BJ (cell line): ENCODE measurements around the gene PPIA. TPM values are rescaled to one million over a fixed set of nuclear protein-coding genes. Genes with fewer than 3 reads are reported as not detected.

Experiments
- CTCF ChIA-PET: fragments of 350-600 bp; formaldehyde crosslinking; extraction: SDS; loops from one replicate; lab custom pipeline; 2021; ENCODE audit warnings: antibody characterized with exemption, inconsistent platforms; lab: Yijun Ruan, JAX
- POLR2A ChIA-PET: fragments of 300-600 bp; sonication (Branson Sonifier 250); formaldehyde crosslinking; extraction: SDS; loops from one replicate; lab custom pipeline; 2021; ENCODE audit warnings: antibody characterized with exemption; lab: Charles Lee
- DNase-seq: peaks from one replicate; pipeline ENCODE4 v3.0.0-alpha.2; 2011; ENCODE audit warnings: low read depth
- H3K27me3 ChIP-seq: 2 replicates; pipeline ENCODE4 v1.6.0; 2011; ENCODE audit warnings: low read length; ENCODE audit not compliant: control insufficient read depth, insufficient read depth
- H3K36me3 ChIP-seq: 2 replicates; pipeline ENCODE4 v1.5.1; 2011; ENCODE audit warnings: low read length; ENCODE audit not compliant: control insufficient read depth, insufficient read depth
- H3K4me3 ChIP-seq: 2 replicates; pipeline ENCODE4 v1.5.1; 2011; ENCODE audit warnings: low read depth, mild to moderate bottlenecking, control low read depth, low read length
- CTCF ChIP-seq: IDR thresholded peaks from 2 replicates; pipeline ENCODE4 v1.5.1; 2011; ENCODE audit warnings: low read depth, mild to moderate bottlenecking, control low read depth, inconsistent platforms, low read length, moderate library complexity; ENCODE audit not compliant: insufficient read depth
- polyA plus RNA-seq: library from polyadenylated mRNA; depleted of rRNA; stranded (reverse); fragments of >200 nt; gene quantifications from 2 replicates; pipeline ENCODE4 v1.2.3, GENCODE V29; 2011

Gene PPIA
- polyA plus RNA-seq, 1 experiment: 3,555 TPM

- H3K4me3 ChIP-seq: peak overlapping the region; percentile 62
- TF ChIP-seq CTCF: no peak
- ChIA-PET CTCF (interaction anchor here (0.6 to 3.2 kb wide), 19 partner anchors 8 to 273 kb away, joined by 3 to 21 read pairs (median 5); partner anchors contain the start of genes DDX56 and TMED4), POLR2A (interaction anchor here (0.7 to 1.0 kb wide), 2 partner anchors 240 to 265 kb away, joined by 3 read pairs; partner anchors contain the start of genes OGDH and TMED4)
- H3K36me3 ChIP-seq: no peaks in the 10 kb centered on the region
- no peaks in the 10 kb centered on the region for H3K27me3 ChIP-seq
- DNase-seq: no peak
These were observed 50.5 kb downstream of the PPIA start for GRCh38 chr7:44846816-44847508.

GRCh38 chr7:44847509-44847919 is 51.0 kb downstream of the PPIA start:
- peak; percentile 37 for DNase-seq
- TF ChIP-seq CTCF: peak; percentile 80
- peak overlapping the region; percentile 62 for H3K4me3 ChIP-seq
- H3K27me3 ChIP-seq: no peaks in the 10 kb centered on the region
- POLR2A ChIA-PET: interaction anchor here (1.0 kb wide), 1 partner anchor 241 kb away, joined by 3 read pairs; the partner anchor contains the start of gene OGDH
- H3K36me3 ChIP-seq: no peaks in the 10 kb centered on the region
- CTCF ChIA-PET: interaction anchor here (0.6 to 3.2 kb wide), 17 partner anchors 9 to 274 kb away, joined by 3 to 21 read pairs (median 5); partner anchors contain the start of genes DDX56 and TMED4

GRCh38 chr7:44847920-44848634 is 51.6 kb downstream of the PPIA start, which contains the start of gene H2AZ2:
Gene H2AZ2, minus strand, starts transcription at chr7:44848087. Its CDS starts 116 bp downstream, at chr7:44847971.
- peak within 1 kb of the TSS; percentile 62 for H3K4me3 ChIP-seq
- no peaks in the 10 kb centered on the region for H3K27me3 ChIP-seq
- peak; percentile 99 for DNase-seq
- H3K36me3 ChIP-seq: no peaks in the 10 kb centered on the region
- POLR2A ChIA-PET: interaction anchor here (0.6 to 1.0 kb wide), 2 partner anchors 155 to 241 kb away, joined by 3 to 6 read pairs; partner anchors contain the start of gene OGDH
- TF ChIP-seq CTCF: no peak
- CTCF ChIA-PET: interaction anchor here (0.6 to 3.2 kb wide), 18 partner anchors 8 to 322 kb away, joined by 3 to 21 read pairs (median 4); partner anchors contain the start of genes DDX56 and TMED4

GRCh38 chr7:44849259-44849884 is 52.9 kb downstream of the PPIA start:
- POLR2A ChIA-PET: no interaction called here
- Histone ChIP-seq H3K36me3 (no peaks in the 10 kb centered on the region), H3K4me3 (no peak overlapping the region), H3K27me3 (no peaks in the 10 kb centered on the region)
- TF ChIP-seq CTCF: no peak
- CTCF ChIA-PET: interaction anchor here (0.9 to 1.2 kb wide), 5 partner anchors 11 to 287 kb away, joined by 3 to 4 read pairs (median 3); no protein-coding TSS in a partner anchor
- no peak for DNase-seq
